Activated naive CD4-positive, alpha-beta T cell (primary cell): ENCODE measurements around the gene C1orf174.

Experiments
- DNase-seq, 4 experiments: peaks; one replicate each; lab custom pipeline; 2025; lab: John Stamatoyannopoulos, UW

Gene C1orf174

DNA sequence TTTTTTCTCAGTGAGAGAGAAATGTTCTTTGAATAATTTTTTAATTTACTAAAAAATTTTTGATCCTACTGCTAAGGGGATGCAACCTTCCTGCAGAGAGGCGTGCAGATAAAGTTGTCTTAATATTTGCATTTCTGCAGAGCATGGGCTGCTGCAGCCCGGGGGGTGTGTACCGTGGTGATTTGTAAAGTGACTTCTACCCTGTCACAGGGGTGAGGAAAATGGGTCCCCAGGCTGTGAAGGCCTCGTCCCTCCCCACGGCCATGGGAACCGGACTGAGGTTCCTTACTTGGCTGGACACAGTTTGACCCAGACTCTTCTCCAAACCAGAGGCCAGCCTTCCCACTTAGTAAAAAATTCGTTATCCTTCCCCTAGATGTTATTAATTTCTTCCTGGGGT is 9.5 kb upstream of the C1orf174 start:
- no peak for DNase-seq

GRCh38 chr1:3908886-3909517 is 8.9 kb upstream of the C1orf174 start:
- DNase-seq = no peak

DNA sequence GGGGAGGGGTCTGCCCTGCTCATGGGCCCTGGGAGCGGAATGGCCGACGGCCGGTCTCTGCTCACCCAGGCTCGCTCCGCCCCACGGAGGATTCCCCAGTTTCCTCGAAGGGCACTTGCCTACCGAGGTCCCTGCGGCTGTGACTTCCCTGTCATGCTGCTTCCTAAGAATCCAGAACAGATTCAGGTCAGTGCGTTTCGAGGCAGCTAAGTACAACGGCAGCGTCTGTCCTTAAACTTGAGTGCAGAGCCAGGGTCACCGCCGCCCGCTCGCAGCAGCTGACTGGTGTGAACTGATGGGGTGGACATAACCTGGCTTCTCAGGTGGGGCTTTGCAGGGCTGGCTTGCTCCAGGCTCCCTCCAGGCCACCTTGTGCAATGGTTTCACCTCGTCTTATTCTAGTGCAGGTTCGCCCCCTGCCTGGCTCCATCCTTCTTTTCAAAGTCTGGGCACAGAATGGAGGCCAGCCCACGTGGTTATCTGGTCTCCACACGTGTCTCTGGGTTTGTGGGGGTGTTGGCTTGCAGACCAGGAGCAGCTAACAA is 7.6 kb upstream of the C1orf174 start:
- DNase-seq = no peak

DNA sequence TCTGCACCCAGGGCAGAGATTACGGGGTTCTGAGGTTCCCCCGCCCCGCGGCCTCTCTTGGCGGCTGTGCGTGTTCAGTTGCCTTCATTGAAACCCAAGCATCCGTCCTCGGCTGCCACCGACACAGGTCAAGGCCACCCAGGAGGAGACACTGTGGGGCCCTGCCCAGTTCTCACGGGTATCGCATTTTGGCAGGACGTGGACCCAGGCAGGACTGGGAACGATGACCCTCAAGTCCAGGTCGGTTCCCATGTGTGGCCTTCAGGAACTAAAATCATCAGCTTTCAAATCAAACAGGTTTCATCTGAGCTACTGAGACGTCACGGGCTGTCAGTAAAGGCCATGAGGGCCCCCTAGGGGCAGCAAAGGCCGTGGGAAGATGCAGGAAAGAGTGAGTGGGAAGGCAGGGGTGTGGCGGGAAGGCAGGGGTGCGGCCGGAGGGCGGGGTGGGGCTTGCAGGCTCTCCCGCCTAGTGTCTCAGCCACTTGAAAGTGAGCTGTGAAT is 7.0 kb upstream of the C1orf174 start:
- no peak for DNase-seq

- no peak for DNase-seq
Measured at GRCh38 chr1:3906672-3907020, 6.6 kb upstream of the C1orf174 start.

DNA sequence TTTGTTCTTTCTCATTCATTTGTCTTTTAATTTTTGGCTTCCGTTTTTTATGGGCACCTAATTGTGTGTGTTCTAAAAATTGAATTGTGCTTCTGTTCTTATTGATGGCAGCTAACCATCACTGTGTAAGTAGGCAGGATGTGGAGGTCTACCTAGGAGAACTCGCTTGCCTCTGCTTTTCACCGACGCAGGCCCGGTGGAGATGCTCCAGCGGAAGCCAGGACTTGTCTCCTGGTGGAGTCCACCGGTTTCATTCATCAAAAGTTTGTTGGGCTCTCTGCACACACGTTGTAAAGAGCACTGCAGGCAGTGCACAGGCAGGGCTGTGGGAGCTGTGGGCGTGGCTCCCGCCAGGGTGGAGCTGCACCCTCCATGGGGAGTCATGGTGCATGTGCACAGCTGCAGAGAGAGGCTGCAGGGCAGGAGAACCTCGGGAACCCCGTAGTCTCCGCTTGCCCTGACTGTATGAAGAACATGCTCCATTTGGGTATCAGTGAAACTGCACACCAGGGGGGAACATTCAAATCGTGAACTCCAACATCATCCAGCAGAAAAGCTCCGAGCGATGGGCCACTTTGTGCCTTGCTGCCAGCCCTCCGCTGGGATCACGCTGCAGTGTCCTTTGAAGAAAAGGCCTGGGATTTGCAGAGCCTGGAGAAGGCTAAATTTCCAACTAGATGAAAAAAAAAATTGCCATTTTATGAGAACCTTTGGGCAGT is 6.0 kb upstream of the C1orf174 start:
- no peak for DNase-seq

DNA sequence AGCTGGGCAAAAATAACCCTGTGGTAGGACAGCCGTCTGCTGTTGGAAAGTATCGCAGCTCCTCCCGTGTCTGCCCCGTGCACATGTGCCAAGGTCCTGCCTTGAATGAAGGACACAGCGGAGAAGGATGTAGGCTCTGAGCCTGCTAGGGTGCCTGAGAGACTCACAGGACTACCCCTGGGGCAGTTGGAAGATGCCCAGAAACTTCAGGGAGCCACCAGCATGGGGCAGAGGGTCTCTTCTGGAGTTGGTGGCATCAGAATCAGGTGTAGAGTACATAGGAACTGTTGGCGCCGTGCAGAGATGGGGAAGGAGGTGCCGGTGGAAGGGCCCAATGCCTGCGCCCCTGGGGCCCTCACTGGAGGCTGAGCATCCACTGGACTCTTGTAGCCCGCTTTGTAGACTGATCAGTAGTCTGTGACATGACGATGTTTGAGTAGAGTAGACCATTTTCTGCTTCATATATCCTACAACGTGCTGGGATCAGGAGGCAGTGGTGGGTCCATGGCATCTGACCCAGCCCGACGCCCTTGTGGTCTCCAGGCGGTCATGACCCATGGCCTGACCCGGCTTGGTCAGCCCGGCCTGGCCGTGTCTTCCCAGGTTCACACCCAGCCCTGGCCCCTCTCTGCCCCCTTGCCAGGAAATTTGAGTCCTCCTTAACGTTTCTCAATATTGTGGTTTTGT is 5.3 kb upstream of the C1orf174 start:
- DNase-seq = no peak

GRCh38 chr1:3904843-3905185 is 4.7 kb upstream of the C1orf174 start:
- DNase-seq = no peak

DNA sequence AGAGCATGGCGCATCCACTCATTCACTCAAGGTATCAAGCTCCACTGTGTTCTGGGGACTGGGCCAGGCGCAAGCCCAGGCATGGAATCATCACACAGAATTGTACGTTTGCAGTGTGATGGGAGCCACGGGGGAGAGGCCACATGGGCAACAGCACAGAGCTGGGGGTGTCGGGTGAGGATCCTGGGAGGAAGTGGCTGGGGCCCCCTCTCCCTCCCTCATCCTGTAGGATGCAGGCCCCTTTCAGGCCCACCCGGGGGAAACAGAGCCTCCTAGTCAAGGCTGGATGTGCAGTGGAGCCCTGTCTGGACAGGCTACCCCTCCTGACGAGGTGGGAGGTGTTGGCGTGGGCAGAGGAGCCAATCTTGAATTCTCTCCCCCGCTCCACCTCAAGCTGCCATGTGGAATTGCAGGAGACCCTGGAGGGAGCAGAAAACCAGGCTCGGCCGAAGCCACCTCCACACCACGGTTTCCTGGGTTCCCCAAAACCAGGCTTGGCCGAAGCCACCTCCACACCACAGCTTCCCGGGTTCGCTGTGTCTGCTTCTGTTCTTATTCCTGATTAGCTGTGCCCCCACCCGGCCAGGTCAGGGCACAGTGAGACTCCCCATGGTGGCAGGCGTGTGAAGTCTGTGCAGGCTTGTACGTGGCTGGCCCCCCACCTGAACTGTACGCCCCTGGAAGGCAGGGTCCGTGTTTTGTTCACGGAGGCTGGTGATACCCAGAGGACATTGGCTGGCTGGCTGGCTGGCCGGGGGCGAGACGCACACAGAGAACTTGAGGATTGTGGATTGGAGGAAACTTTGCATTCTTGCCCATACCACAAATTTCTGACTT is 4.2 kb upstream of the C1orf174 start:
- no peak for DNase-seq

- no peak for DNase-seq
Measured at GRCh38 chr1:3903141-3904005, 3.3 kb upstream of the C1orf174 start.

GRCh38 chr1:3902571-3903091 is 2.6 kb upstream of the C1orf174 start:
- DNase-seq = no peak

- DNase-seq = peak in 2 of 4 experiments; percentile 11 to 38
Measured at GRCh38 chr1:3902111-3902511, 2.0 kb upstream of the C1orf174 start.

- peak in 3 of 4 experiments; percentile 57 to 63 (median 62) for DNase-seq
Measured at GRCh38 chr1:3900969-3901529, 977 bp upstream of the C1orf174 start.

- DNase-seq = peak in 1 of 4 experiments; percentile 30
Measured at GRCh38 chr1:3899754-3900149, 320 bp downstream of the C1orf174 start.

DNA sequence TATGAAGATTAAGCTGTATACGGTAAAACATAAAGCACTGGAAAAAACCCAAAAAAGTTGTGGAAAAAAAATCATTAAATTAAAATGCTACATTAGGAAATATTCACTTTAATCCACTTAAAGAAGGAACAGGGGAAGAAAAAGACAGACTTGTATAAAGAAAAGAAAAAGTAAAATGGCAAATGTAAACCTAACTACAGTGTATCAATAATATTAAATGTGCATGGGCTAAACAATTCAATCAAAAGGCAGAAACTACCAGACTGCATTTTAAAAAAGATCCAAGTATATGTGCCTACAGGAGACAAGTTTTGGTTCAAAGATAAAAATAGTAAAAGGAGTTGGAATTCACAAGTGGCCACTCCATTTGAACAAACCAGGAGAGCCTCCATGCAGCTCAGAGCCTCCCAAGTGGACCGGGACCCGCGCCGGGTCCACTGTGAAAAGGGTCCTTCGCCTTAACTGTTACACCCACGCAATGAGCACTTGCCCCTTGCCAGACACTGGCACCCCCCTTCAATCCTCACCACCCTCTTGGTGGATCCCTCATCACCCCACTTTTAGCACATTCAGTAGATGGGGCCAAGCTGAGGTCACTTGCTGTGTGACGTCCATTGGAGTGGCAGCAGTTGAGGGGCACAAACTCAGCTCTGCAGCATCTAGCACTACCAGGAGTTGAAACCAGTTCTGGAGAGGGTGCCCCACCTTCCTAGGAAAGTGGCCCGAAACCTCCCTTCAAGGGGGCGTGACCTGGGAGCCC is 898 bp downstream of the C1orf174 start:
- DNase-seq = no peak

DNA sequence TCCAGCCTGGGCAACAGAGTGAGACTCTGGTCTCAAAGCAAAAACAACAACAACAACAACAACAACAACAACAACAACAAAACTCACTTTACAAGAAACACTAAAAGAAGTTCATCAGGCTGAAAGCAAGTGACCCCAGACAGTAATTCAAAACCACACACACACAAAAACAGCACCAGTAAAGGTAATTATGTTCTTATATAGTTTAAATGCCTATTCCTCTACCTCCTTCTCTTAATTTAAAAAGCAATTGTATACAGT is 1.7 kb downstream of the C1orf174 start:
- DNase-seq = no peak

DNA sequence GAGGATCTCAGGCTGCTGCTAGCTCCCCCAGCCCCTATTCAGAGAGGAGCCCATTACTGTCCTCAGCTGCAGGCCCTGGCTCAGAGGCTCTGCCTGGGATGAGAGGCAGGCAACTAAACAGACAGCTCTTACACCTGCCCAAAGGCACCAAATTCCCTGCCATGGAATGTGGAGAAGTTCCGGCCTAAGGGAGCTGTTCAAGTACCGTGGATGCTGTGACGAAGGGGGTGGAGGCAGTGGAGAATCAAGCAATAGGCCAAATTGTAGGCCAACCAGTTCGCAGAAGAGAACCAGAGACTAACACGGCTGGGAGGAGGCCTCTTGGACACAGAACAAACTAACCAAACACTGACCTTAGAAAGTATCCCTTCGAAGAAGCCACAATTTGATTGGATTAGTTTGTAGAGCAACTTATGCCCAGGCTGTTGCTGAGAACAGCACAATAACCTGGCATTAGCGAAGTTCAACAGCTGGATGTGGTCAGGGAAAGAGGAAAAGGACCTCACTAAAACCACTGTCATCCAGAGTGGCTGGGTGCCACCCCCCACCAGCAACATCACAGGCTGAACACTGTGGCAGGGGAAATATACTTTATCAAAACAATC is 3.6 kb downstream of the C1orf174 start:
- DNase-seq = no peak

DNA sequence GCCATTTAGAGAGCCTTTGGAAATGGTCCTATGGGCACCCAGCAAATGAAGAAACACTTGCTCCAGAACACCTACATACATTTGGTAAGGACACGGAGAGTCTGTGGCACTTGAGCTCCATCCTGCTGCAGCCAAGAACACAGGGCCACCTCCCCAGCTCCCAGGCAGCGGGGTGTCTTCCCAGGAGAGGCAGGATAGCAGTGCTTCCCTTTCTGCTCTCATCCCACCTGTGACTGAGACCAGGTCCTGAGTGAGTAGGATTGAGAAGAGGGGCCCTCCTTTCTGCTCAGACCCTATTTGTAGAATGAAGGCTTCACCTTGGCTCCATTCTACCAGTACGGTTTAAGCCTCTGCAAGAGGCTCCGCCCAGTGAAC is 4.1 kb downstream of the C1orf174 start:
- no peak for DNase-seq

- no peak for DNase-seq
Measured at GRCh38 chr1:3895279-3895950, 4.7 kb downstream of the C1orf174 start.
